SK-N-SH (cell line): ENCODE measurements around the gene PTDSS2. TPM values are rescaled to one million over a fixed set of nuclear protein-coding genes. Genes with fewer than 3 reads are reported as not detected.

Experiments
- CTCF ChIA-PET: fragments of 300-600, 350-600 bp; formaldehyde crosslinking; extraction: SDS; loops from one replicate; lab custom pipeline; 2021; lab: Yijun Ruan, JAX
- POLR2A ChIA-PET: fragments of 350-600 bp; sonication (Branson Sonifier 250); formaldehyde crosslinking; extraction: SDS; loops from one replicate; lab custom pipeline; 2020; ENCODE audit warnings: antibody characterized with exemption, inconsistent platforms; lab: Yijun Ruan, JAX
- DNase-seq: peaks from one replicate; pipeline ENCODE4 v3.0.0; 2012
- H2AFZ ChIP-seq: fragments of 200-600 bp; sonication (generic); 2 replicates; pipeline ENCODE4 v1.8.1; 2016; ENCODE audit warnings: antibody characterized with exemption, mild to moderate bottlenecking, low read depth
- H3F3A ChIP-seq: fragments of 200-600 bp; sonication (generic); replicated peaks from 2 replicates; pipeline ENCODE3; 2016; ENCODE audit warnings: antibody characterized with exemption, mild to moderate bottlenecking; ENCODE audit not compliant: insufficient read depth
- H3K27ac ChIP-seq, 2 experiments: fragments of 200-500 bp in 1 of 2; fragments of 200-600 bp in 1 of 2; sonication (Bioruptor generic) in 1 of 2; sonication (generic), shearing (Covaris generic) in 1 of 2; 2 replicates each; pipeline versions ENCODE4 v1.5.1 to v1.6.1; 2014 to 2016; ENCODE audit warnings: low read depth in 2 of 2, inconsistent platforms in 1 of 2, low read length in 1 of 2, mild to moderate bottlenecking in 1 of 2, mixed read lengths in 1 of 2
- H3K27me3 ChIP-seq: fragments of 200-600 bp; sonication (generic), shearing (Covaris generic); 2 replicates; pipeline ENCODE4 v1.6.1; 2016; ENCODE audit warnings: mixed run types; ENCODE audit not compliant: insufficient read depth
- H3K36me3 ChIP-seq, 2 experiments: fragments of 200-500 bp in 1 of 2; fragments of 200-600 bp in 1 of 2; sonication (Bioruptor generic) in 1 of 2; sonication (generic) in 1 of 2; replicated peaks in 1 of 2; 2 replicates each; pipeline versions ENCODE3 to v1.5.1; 2014 to 2016; ENCODE audit warnings: low read length in 1 of 2, mild to moderate bottlenecking in 1 of 2; ENCODE audit not compliant: insufficient read depth in 2 of 2, control insufficient read depth in 1 of 2
- H3K4me1 ChIP-seq, 2 experiments: fragments of 200-500 bp in 1 of 2; fragments of 200-600 bp in 1 of 2; sonication (Bioruptor generic) in 1 of 2; sonication (generic), shearing (Covaris generic) in 1 of 2; 2 replicates each; pipeline versions ENCODE4 v1.5.1 to v1.6.1; 2014 to 2016; ENCODE audit warnings: low read depth in 1 of 2, low read length in 1 of 2, mixed run types in 1 of 2; ENCODE audit not compliant: insufficient read depth in 2 of 2, control insufficient read depth in 1 of 2
- H3K4me2 ChIP-seq: fragments of 200-600 bp; sonication (generic), shearing (Covaris generic); 2 replicates; pipeline ENCODE4 v1.6.1; 2017; ENCODE audit warnings: mixed run types
- H3K4me3 ChIP-seq, 2 experiments: fragments of 200-500 bp in 1 of 2; fragments of 200-600 bp in 1 of 2; sonication (Bioruptor generic) in 1 of 2; sonication (generic), shearing (Covaris generic) in 1 of 2; 2 replicates each; pipeline versions ENCODE4 v1.5.1 to v1.8.1; 2014 to 2016; ENCODE audit warnings: low read depth in 2 of 2, inconsistent platforms in 1 of 2, low read length in 1 of 2, mild to moderate bottlenecking in 1 of 2, mixed read lengths in 1 of 2, moderate library complexity in 1 of 2
- H3K79me2 ChIP-seq: fragments of 200-600 bp; sonication (generic); 2 replicates; pipeline ENCODE4 v1.8.1; 2017; ENCODE audit warnings: mild to moderate bottlenecking; ENCODE audit not compliant: insufficient read depth
- H3K9ac ChIP-seq: fragments of 200-600 bp; sonication (generic); 2 replicates; pipeline ENCODE4 v1.6.1; 2017; ENCODE audit warnings: mixed run types
- H3K9me2 ChIP-seq: fragments of 200-600 bp; sonication (generic); 2 replicates; pipeline ENCODE4 v1.6.1; 2017; ENCODE audit warnings: mixed run types
- H3K9me3 ChIP-seq: fragments of 200-600 bp; sonication (generic); 2 replicates; pipeline ENCODE4 v1.6.1; 2017; ENCODE audit warnings: mixed run types, mild to moderate bottlenecking, moderate library complexity
- H4K20me1 ChIP-seq: fragments of 200-600 bp; sonication (generic); 2 replicates; pipeline ENCODE4 v1.6.1; 2017; ENCODE audit warnings: mild to moderate bottlenecking, mixed run types; ENCODE audit not compliant: insufficient read depth
- CTCF ChIP-seq: fragments of 200-600 bp; sonication (generic); IDR thresholded peaks from 2 replicates; pipeline ENCODE4 v1.6.1; 2017; ENCODE audit warnings: antibody characterized with exemption, mild to moderate bottlenecking, moderate library complexity
- ELF1 ChIP-seq: IDR thresholded peaks from 2 replicates; pipeline ENCODE4 v1.4.0; 2012
- EZH2phosphoT487 ChIP-seq: fragments of 200-600 bp; sonication (generic); IDR thresholded peaks from 2 replicates; pipeline ENCODE4 v1.6.1; 2017; ENCODE audit warnings: low read depth, mixed run types, mild to moderate bottlenecking, antibody characterized with exemption, moderate library complexity, borderline replicate concordance
- FOXJ3 ChIP-seq: sonication (generic); formaldehyde crosslinking; IDR thresholded peaks from 2 replicates; pipeline ENCODE4 v1.5.1; 2020; ENCODE audit warnings: mild to moderate bottlenecking, missing genetic modification reagents
- GABPA ChIP-seq: IDR thresholded peaks from 2 replicates; pipeline ENCODE4 v1.4.0; 2012; ENCODE audit warnings: low read depth, mild to moderate bottlenecking
- GATA2 ChIP-seq: sonication (generic); formaldehyde crosslinking; IDR thresholded peaks from 2 replicates; pipeline ENCODE4 v1.5.0; 2020; ENCODE audit warnings: mild to moderate bottlenecking, missing genetic modification reagents
- IRF3 ChIP-seq: fragments of 150-350 bp; IDR thresholded peaks from 2 replicates; pipeline ENCODE4 v1.6.1; 2016; ENCODE audit warnings: mild to moderate bottlenecking, low read depth, low read length
- NFIC ChIP-seq: IDR thresholded peaks from 2 replicates; pipeline ENCODE4 v1.4.0; 2012; ENCODE audit warnings: borderline replicate concordance
- NRF1 ChIP-seq: IDR thresholded peaks from 2 replicates; pipeline ENCODE4 v1.6.1; 2012; ENCODE audit warnings: low read depth, mild to moderate bottlenecking, low read length
- TEAD4 ChIP-seq: IDR thresholded peaks from 2 replicates; pipeline ENCODE4 v1.4.0; 2012; ENCODE audit warnings: mild to moderate bottlenecking, borderline replicate concordance; ENCODE audit not compliant: insufficient read depth
- USF1 ChIP-seq: IDR thresholded peaks from 2 replicates; pipeline ENCODE4 v1.4.0; 2012; ENCODE audit warnings: low read depth, borderline replicate concordance
- WGBS: methylation state at CpG from one replicate; pipeline ENCODE4 v1.1.6; 2017; ENCODE audit warnings: low lambda C conversion rate; 5-methylcytosine and 5-hydroxymethylcytosine counted together
- polyA plus RNA-seq, 3 experiments: library from polyadenylated mRNA; depleted of rRNA; stranded (reverse); fragments of >200 nt; gene quantifications; 2 replicates each; pipeline ENCODE4 v1.2.3, GENCODE V29; 2012

Gene PTDSS2
- polyA plus RNA-seq, 1 of the 3 experiments (the other 2 are of a cell fraction), result 28.6 TPM

- no peak for TF ChIP-seq USF1
- no peak for TF ChIP-seq IRF3
- no peak for TF ChIP-seq TEAD4
- no peak for TF ChIP-seq GABPA
- TF ChIP-seq NFIC, result no peak
- TF ChIP-seq EZH2phosphoT487, result no peak
These were observed 83.0 kb downstream of the PTDSS2 start (continued) for GRCh38 chr11:532986-533585.

GRCh38 chr11:533586-534395 lies 83.7 kb downstream of the PTDSS2 start:
- POLR2A ChIA-PET, result no interaction called here
- H3K27ac ChIP-seq, result no peak overlapping the region; a peak in 1 of 4 replicates
- no peaks in the 10 kb centered on the region for H3K27me3 ChIP-seq
- H3F3A ChIP-seq, result no peaks in the 10 kb centered on the region
- 96% methylated on average over 12 of the region's 37 CpGs for WGBS
- peaks cover 0 to 27% of the 10 kb centered on the region in 2 experiments for H3K36me3 ChIP-seq
- peaks cover 15% of the 10 kb centered on the region for H3K79me2 ChIP-seq
- no peaks in the 10 kb centered on the region for H3K9me2 ChIP-seq
- H3K4me1 ChIP-seq, result peaks cover 0 to 12% of the 10 kb centered on the region in 2 experiments; a peak in 1 of 4 replicates
- H3K4me2 ChIP-seq, result peak overlapping the region; percentile 99
- no peak overlapping the region for H2AFZ ChIP-seq
- no peaks in the 10 kb centered on the region for H3K9me3 ChIP-seq
- TF ChIP-seq FOXJ3 (CRISPR knock-in tag), result no peak
- no peak for TF ChIP-seq NFIC
- TF ChIP-seq CTCF, result no peak
- no peak for TF ChIP-seq NRF1
- TF ChIP-seq GATA2 (CRISPR knock-in tag), result no peak
- no peak for TF ChIP-seq ELF1
- no peak for DNase-seq
- peaks cover 10% of the 10 kb centered on the region; the same call in 1 of the 2 replicates for H4K20me1 ChIP-seq
- CTCF ChIA-PET, result interaction anchor here (0.9 to 2.3 kb wide), 5 partner anchors 9 to 186 kb away, joined by 3 to 11 read pairs (median 5); no protein-coding TSS in a partner anchor
- H3K9ac ChIP-seq, result peak overlapping the region; percentile 71
- peak overlapping the region; percentile 88 to 92 for H3K4me3 ChIP-seq
